ENCODE results near the gene ZNF619. TPM values are rescaled to one million over a fixed set of nuclear protein-coding genes. Genes with fewer than 3 reads are reported as not detected.

ZNF619 gene
- total RNA-seq (2021) (7.2 to 11.2 TPM (median 9.7 TPM) in 3 replicates), Bru-seq, nascent RNA (percentile 81 among the genes with signal in this experiment)
- long read RNA-seq, experiment 1, full-length matches to known transcripts: 2 of 6 reads
- long read RNA-seq, experiment 1, partial matches to known transcripts: 0 of 6 reads
- long read RNA-seq, experiment 1, other reads (novel, unspliced or antisense): 4 of 6 reads
- long read RNA-seq, experiment 2, partial matches to known transcripts: 0 of 2 reads
- long read RNA-seq, experiment 2, other reads (novel, unspliced or antisense): 1 of 2 reads
- long read RNA-seq, experiment 3, partial matches to known transcripts: 0 of 1 reads
- long read RNA-seq, experiment 3, other reads (novel, unspliced or antisense): 1 of 1 reads

GRCh38 chr3:40476478-40477470 lies at the start of gene ZNF619:
TSS of gene ZNF619 (plus strand) at chr3:40477122. CDS start at chr3:40477980, 858 bp downstream.
- peak within 1 kb of the TSS; percentile 83 for H3K4me3 Mint-ChIP-seq
- ATAC-seq (peak; percentile 84), DNase-seq (ENCODE audit: low spot score) (peak; percentile 72)
- CTCF ChIA-PET: interaction anchor here (1.9 to 3.0 kb wide), 3 partner anchors 29 to 168 kb away, joined by 5 to 18 read pairs (median 8); partner anchors contain the start of gene ZNF620
- H3K9me3 Mint-ChIP-seq: no peaks in the 10 kb centered on the region
- H3K36me3 Mint-ChIP-seq: no peaks in the 10 kb centered on the region
- H3K4me1 Mint-ChIP-seq: peaks cover 16% of the 10 kb centered on the region
- peak within 1 kb of the TSS; percentile 84 for H3K27ac Mint-ChIP-seq
- peak; percentile 33; the same call in 1 of the 2 replicates for TF ChIP-seq MYBL2 (CRISPR knock-in tag; IDR thresholded peaks at IDR 0.05)
- 0 out of 2 replicates have a peak, but pooled peaks have one; percentile 24 for TF ChIP-seq ESRRA (CRISPR knock-in tag; IDR thresholded peaks at IDR 0.05; ENCODE audit: borderline replicate concordance)
- TF ChIP-seq, protein P1, sequence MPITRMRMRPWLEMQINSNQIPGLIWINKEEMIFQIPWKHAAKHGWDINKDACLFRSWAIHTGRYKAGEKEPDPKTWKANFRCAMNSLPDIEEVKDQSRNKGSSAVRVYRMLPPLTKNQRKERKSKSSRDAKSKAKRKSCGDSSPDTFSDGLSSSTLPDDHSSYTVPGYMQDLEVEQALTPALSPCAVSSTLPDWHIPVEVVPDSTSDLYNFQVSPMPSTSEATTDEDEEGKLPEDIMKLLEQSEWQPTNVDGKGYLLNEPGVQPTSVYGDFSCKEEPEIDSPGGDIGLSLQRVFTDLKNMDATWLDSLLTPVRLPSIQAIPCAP (CRISPR knock-in tag; IDR thresholded peaks at IDR 0.05): no peak
- TF ChIP-seq, protein P2, sequence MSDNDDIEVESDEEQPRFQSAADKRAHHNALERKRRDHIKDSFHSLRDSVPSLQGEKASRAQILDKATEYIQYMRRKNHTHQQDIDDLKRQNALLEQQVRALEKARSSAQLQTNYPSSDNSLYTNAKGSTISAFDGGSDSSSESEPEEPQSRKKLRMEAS (CRISPR knock-in tag; IDR thresholded peaks at IDR 0.05): peak; percentile 34; the same call in 1 of the 2 replicates
- TF ChIP-seq GABPB1 (CRISPR knock-in tag; IDR thresholded peaks at IDR 0.05): 0 out of 2 replicates have a peak, but pooled peaks have one; percentile 16
- TF ChIP-seq AR (CRISPR knock-in tag; IDR thresholded peaks at IDR 0.05): no peak
- H3K27me3 Mint-ChIP-seq (ENCODE audit: low read depth): no peaks in the 10 kb centered on the region
- POLR2A ChIA-PET: interaction anchor here (0.7 to 0.8 kb wide), 2 partner anchors 29 to 48 kb away, joined by 3 to 4 read pairs; partner anchors contain the start of genes ZNF620 and ZNF621

DNA sequence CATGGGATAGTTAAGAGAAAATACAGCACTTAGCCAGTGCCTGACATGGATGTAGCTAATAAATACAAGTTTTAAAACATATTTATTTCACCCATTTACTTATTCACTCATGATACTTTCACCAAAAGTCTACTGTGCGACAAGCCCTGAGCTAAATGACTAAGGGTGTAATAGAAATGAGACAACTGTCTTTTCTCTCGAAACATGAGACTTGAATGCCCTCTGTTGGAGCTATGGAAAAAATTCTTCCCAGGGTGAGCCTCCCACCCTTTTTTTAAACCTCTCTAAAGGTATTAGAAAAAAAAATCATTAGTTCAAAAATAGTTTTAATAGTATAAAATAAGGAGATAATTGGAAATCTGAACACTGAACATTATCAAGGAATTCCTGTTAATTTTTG lies 44.1 kb upstream of the ZNF619 start:
- no peak overlapping the region for H3K27ac Mint-ChIP-seq
- DNase-seq (ENCODE audit: low spot score) (no peak), ATAC-seq (no peak)
- no peaks in the 10 kb centered on the region for H3K36me3 Mint-ChIP-seq
- H3K9me3 Mint-ChIP-seq: peaks cover 6% of the 10 kb centered on the region; the same call in 1 of the 2 replicates
- no peak overlapping the region for H3K4me3 Mint-ChIP-seq
- CTCF ChIA-PET: interaction anchor here (0.6 to 1.8 kb wide), 6 partner anchors 27 to 620 kb away, joined by 3 to 33 read pairs (median 3); partner anchors contain the start of genes EIF1B and ENTPD3
- TF ChIP-seq, protein P3, sequence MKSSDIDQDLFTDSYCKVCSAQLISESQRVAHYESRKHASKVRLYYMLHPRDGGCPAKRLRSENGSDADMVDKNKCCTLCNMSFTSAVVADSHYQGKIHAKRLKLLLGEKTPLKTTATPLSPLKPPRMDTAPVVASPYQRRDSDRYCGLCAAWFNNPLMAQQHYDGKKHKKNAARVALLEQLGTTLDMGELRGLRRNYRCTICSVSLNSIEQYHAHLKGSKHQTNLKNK (CRISPR knock-in tag; IDR thresholded peaks at IDR 0.05): no peak
- TF ChIP-seq TEAD1 (CRISPR knock-in tag; IDR thresholded peaks at IDR 0.05): no peak
- TF ChIP-seq NR1H2 (CRISPR knock-in tag; IDR thresholded peaks at IDR 0.05): no peak
- TF ChIP-seq E2F4 (CRISPR knock-in tag; IDR thresholded peaks at IDR 0.05; ENCODE audit: borderline replicate concordance, low read depth): no peak
- no peak for TF ChIP-seq FOXK1 (CRISPR knock-in tag; IDR thresholded peaks at IDR 0.05)
- TF ChIP-seq ZNF317 (CRISPR knock-in tag; IDR thresholded peaks at IDR 0.05; ENCODE audit: borderline replicate concordance, low read depth): no peak
- peaks cover 7% of the 10 kb centered on the region for H3K4me1 Mint-ChIP-seq
- no peaks in the 10 kb centered on the region for H3K27me3 Mint-ChIP-seq (ENCODE audit: low read depth)
- POLR2A ChIA-PET: interaction anchor here (0.6 to 0.7 kb wide), 2 partner anchors 24 to 145 kb away, joined by 3 to 5 read pairs; partner anchors contain the start of gene RPL14

Measured in WTC11 (cell line).